Liver (tissue), 3 donors: ENCODE results near the gene SPATA32.

ENCODE experiments used
- GABPA ChIP-seq, 2 donors: IDR thresholded peaks in 1 of 2; conservative IDR thresholded peaks in 1 of 2; 2 replicates each; pipeline ENCODE4 v1.6.1; 2016; ENCODE audit warnings: antibody characterized with exemption in 2 of 2, mild to moderate bottlenecking in 1 of 2, moderate library complexity in 1 of 2
- HNF4G ChIP-seq: IDR thresholded peaks from 2 replicates; pipeline ENCODE4 v1.6.1; 2016; ENCODE audit warnings: antibody characterized with exemption
- RAD21 ChIP-seq, 2 donors: IDR thresholded peaks; 2 replicates each; pipeline ENCODE4 v1.6.1; 2016; ENCODE audit warnings: antibody characterized with exemption in 2 of 2, mild to moderate bottlenecking in 2 of 2
- SP1 ChIP-seq: IDR thresholded peaks from 2 replicates; pipeline ENCODE4 v1.6.1; 2018; ENCODE audit warnings: antibody characterized with exemption, mild to moderate bottlenecking
- TAF1 ChIP-seq: conservative IDR thresholded peaks from 2 replicates; pipeline ENCODE4 v1.6.1; 2016; ENCODE audit warnings: antibody characterized with exemption, mild to moderate bottlenecking
- YY1 ChIP-seq: IDR thresholded peaks from 2 replicates; pipeline ENCODE4 v1.6.1; 2016; ENCODE audit warnings: antibody characterized with exemption, mild to moderate bottlenecking
- TF ChIP-seq, protein P1 (sequence below): fragments of 150-350 bp; IDR thresholded peaks from 2 replicates; pipeline ENCODE4 v1.5.1; 2017; ENCODE audit warnings: improper control_type of control experiment, low read depth, low read length; ENCODE audit not compliant: missing input control
- donor health status: healthy.
- donor health status: healthy.

DNA sequence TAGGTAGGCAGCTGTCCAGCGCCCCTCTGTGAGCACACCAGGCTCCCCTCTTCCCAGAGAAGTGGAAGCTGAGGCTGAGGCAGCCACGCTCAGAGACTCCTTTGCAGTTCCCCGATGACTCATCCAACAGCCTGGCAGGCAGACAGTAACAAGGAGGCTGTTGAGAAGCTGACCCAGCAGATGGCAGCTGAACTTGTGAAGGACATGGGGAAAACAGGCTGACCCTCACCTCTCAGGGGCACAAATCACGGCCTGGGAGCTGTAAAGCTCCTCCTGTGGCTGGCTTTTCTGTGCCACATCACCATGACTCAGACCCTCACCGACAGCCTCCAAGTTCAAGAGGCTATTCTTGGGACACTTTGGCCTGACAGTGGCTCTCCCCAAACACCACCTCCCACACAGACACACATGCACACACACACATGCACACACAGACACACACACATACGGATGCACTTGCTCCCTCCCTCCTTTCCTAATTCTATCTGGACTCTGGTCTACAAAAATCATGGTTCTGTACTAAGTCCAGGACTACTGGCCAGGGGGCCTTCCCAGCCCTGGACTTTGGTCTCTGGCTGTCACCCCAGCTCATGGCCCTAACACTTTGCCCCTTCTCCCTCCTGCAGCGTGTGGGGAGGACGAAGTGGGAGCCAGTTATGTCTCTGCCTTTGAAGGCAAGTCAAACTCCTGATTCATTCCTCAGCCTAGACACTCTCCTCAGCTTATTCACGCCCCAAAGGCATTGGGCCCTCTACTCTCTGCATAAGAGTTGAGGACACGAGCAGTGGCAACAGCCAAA, 31.7 kb upstream of the SPATA32 start:
- peak in 1 of 2 donors; percentile 63 for TF ChIP-seq GABPA (IDR thresholded peaks at IDR 0.05 in 1 of 2, conservative IDR thresholded peaks at IDR 0.05 in 1 of 2)
- peak; percentile 100 for TF ChIP-seq SP1
- TF ChIP-seq, protein P1, sequence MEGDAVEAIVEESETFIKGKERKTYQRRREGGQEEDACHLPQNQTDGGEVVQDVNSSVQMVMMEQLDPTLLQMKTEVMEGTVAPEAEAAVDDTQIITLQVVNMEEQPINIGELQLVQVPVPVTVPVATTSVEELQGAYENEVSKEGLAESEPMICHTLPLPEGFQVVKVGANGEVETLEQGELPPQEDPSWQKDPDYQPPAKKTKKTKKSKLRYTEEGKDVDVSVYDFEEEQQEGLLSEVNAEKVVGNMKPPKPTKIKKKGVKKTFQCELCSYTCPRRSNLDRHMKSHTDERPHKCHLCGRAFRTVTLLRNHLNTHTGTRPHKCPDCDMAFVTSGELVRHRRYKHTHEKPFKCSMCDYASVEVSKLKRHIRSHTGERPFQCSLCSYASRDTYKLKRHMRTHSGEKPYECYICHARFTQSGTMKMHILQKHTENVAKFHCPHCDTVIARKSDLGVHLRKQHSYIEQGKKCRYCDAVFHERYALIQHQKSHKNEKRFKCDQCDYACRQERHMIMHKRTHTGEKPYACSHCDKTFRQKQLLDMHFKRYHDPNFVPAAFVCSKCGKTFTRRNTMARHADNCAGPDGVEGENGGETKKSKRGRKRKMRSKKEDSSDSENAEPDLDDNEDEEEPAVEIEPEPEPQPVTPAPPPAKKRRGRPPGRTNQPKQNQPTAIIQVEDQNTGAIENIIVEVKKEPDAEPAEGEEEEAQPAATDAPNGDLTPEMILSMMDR, result no peak
- TF ChIP-seq TAF1, result no peak
- TF ChIP-seq RAD21 (IDR thresholded peaks at IDR 0.05), result peak; percentile 54 to 64
- TF ChIP-seq YY1, result peak; percentile 69
- TF ChIP-seq HNF4G, result peak; percentile 100
